ENCODE data around the gene TMC6.
"Not testable (repeated sequence)": the region's sequence is repeated elsewhere in the genome, so short reads cannot be mapped to it uniquely, and the experiment has no call there.

TMC6 gene

GRCh38 chr17:78173097-78173715 is 44.7 kb upstream of the TMC6 start:
- in situ Hi-C loops (cut with HindIII; ENCODE audit: low sequenced_read_pairs) = no loop called here
- no peak overlapping the region for H3K4me3 ChIP-seq (ENCODE audit: low read depth, low read length)
- no peak for TF ChIP-seq CTCF (IDR thresholded peaks at IDR 0.05; ENCODE audit: low read depth, low read length)

GRCh38 chr17:78172249-78173051 is 43.9 kb upstream of the TMC6 start:
- DNase-seq (ENCODE audit: low read depth, low spot score) = peak; percentile 20
- H3K4me3 ChIP-seq (ENCODE audit: low read depth, low read length) = no peak overlapping the region
- no peak for TF ChIP-seq CTCF (IDR thresholded peaks at IDR 0.05; ENCODE audit: low read depth, low read length)
- in situ Hi-C loops (cut with HindIII; ENCODE audit: low sequenced_read_pairs) = no loop called here

More at GRCh38 chr17:78173097-78173715, 44.7 kb upstream of the TMC6 start:
- DNase-seq (ENCODE audit: low read depth, low spot score) = no peak

- in situ Hi-C loops (cut with HindIII; ENCODE audit: low sequenced_read_pairs); DNase-seq (ENCODE audit: low read depth, low spot score); H3K4me3 ChIP-seq (ENCODE audit: low read depth, low read length): not testable (repeated sequence)
These were observed 43.2 kb upstream of the TMC6 start for GRCh38 chr17:78171591-78172248.

- TF ChIP-seq CTCF (IDR thresholded peaks at IDR 0.05; ENCODE audit: low read depth, low read length) = no peak
- no peak overlapping the region for H3K4me3 ChIP-seq (ENCODE audit: low read depth, low read length)
- DNase-seq (ENCODE audit: low read depth, low spot score) = no peak
- in situ Hi-C loops (cut with HindIII; ENCODE audit: low sequenced_read_pairs) = no loop called here
These were observed 42.4 kb upstream of the TMC6 start for GRCh38 chr17:78170692-78171590.

- no peak for TF ChIP-seq CTCF (IDR thresholded peaks at IDR 0.05; ENCODE audit: low read depth, low read length)
- DNase-seq (ENCODE audit: low read depth, low spot score) = peak; percentile 33
- in situ Hi-C loops (cut with HindIII; ENCODE audit: low sequenced_read_pairs) = no loop called here
- peak overlapping the region; percentile 51 for H3K4me3 ChIP-seq (ENCODE audit: low read depth, low read length)
These were observed 40.6 kb upstream of the TMC6 start for GRCh38 chr17:78168903-78169793.

GRCh38 chr17:78168242-78168902 is 39.8 kb upstream of the TMC6 start, which contains the start of gene SYNGR2:
SYNGR2 (plus strand) TSS chr17:78168581; CDS start chr17:78168617, 36 bp downstream.
- DNase-seq (ENCODE audit: low read depth, low spot score) = peak; percentile 27
- peak within 1 kb of the TSS; percentile 51 for H3K4me3 ChIP-seq (ENCODE audit: low read depth, low read length)
- in situ Hi-C loops (cut with HindIII; ENCODE audit: low sequenced_read_pairs) = no loop called here
- no peak for TF ChIP-seq CTCF (IDR thresholded peaks at IDR 0.05; ENCODE audit: low read depth, low read length)
